ENCODE results near the gene HABP2. TPM values are rescaled to one million over a fixed set of nuclear protein-coding genes. Genes with fewer than 3 reads are reported as not detected.

HABP2 gene
- total RNA-seq, 6 experiments from 2014 or later = 162 to 705 (median 372) TPM

- intact Hi-C loops (cut with DNase I) = loop anchor here in 1 of 2 donors (10.0 kb wide), 1 partner anchor 63 kb away; no protein-coding TSS in a partner anchor
- Histone ChIP-seq H3K9me3 (no peaks in the 10 kb centered on the region), H3K27me3 (no peaks in the 10 kb centered on the region), H3K27ac (no peak overlapping the region), H3K4me1 (no peaks in the 10 kb centered on the region), H3K36me3 (no peaks in the 10 kb centered on the region), H3K4me3 (no peak overlapping the region)
- WGBS (ENCODE audit: insufficient coverage, low coverage, low lambda C conversion rate, missing lambda C conversion rate) = 52% methylated on average over 3 of the region's 5 CpGs
- TF ChIP-seq CTCF (IDR thresholded peaks at IDR 0.05) = no peak
- TF ChIP-seq POLR2A (IDR thresholded peaks at IDR 0.05) = no peak
- no peak for ATAC-seq
- DNase-seq = no peak
Measured at GRCh38 chr10:113517901-113518260, 35.0 kb upstream of the HABP2 start.

GRCh38 chr10:113518415-113518814 lies 34.4 kb upstream of the HABP2 start:
- ATAC-seq = no peak
- 89% methylated on average over 3 of the region's 3 CpGs for WGBS (ENCODE audit: insufficient coverage, low coverage, low lambda C conversion rate, missing lambda C conversion rate)
- H3K36me3 ChIP-seq = no peaks in the 10 kb centered on the region

GRCh38 chr10:113518816-113519591 lies 33.8 kb upstream of the HABP2 start:
- ATAC-seq = no peak
- Histone ChIP-seq H3K9me3 (no peaks in the 10 kb centered on the region), H3K4me3 (no peak overlapping the region), H3K27me3 (no peaks in the 10 kb centered on the region), H3K36me3 (no peaks in the 10 kb centered on the region), H3K4me1 (no peaks in the 10 kb centered on the region), H3K27ac (no peak overlapping the region)
- WGBS (ENCODE audit: insufficient coverage, low coverage, low lambda C conversion rate, missing lambda C conversion rate) = 58% methylated on average over 7 of the region's 10 CpGs
- TF ChIP-seq POLR2A (IDR thresholded peaks at IDR 0.05) (no peak), CTCF (IDR thresholded peaks at IDR 0.05) (no peak)
- no peak for DNase-seq
- intact Hi-C loops (cut with DNase I) = loop anchor here in 1 of 2 donors (10.0 kb wide), 1 partner anchor 64 kb away; no protein-coding TSS in a partner anchor

More at GRCh38 chr10:113518415-113518814, 34.4 kb upstream of the HABP2 start:
- H3K4me3 ChIP-seq = no peak overlapping the region
- no peaks in the 10 kb centered on the region for H3K9me3 ChIP-seq
- intact Hi-C loops (cut with DNase I) = loop anchor here in 1 of 2 donors (10.0 kb wide), 1 partner anchor 64 kb away; no protein-coding TSS in a partner anchor
- no peaks in the 10 kb centered on the region for H3K27me3 ChIP-seq
- TF ChIP-seq CTCF (IDR thresholded peaks at IDR 0.05) = no peak
- TF ChIP-seq POLR2A (IDR thresholded peaks at IDR 0.05) = no peak
- H3K27ac ChIP-seq = no peak overlapping the region
- no peaks in the 10 kb centered on the region for H3K4me1 ChIP-seq
- no peak for DNase-seq

GRCh38 chr10:113519681-113520115 lies 33.2 kb upstream of the HABP2 start:
- H3K27ac ChIP-seq = no peak overlapping the region
- TF ChIP-seq POLR2A (IDR thresholded peaks at IDR 0.05) (no peak), CTCF (IDR thresholded peaks at IDR 0.05) (no peak)
- 60% methylated on average over 1 of the region's 10 CpGs for WGBS (ENCODE audit: insufficient coverage, low coverage, low lambda C conversion rate, missing lambda C conversion rate)
- DNase-seq (no peak), ATAC-seq (no peak)
- no peaks in the 10 kb centered on the region for H3K27me3 ChIP-seq
- H3K4me1 ChIP-seq = no peaks in the 10 kb centered on the region
- H3K36me3 ChIP-seq = no peaks in the 10 kb centered on the region
- intact Hi-C loops (cut with DNase I) = loop anchor here in 1 of 2 donors (10.0 kb wide), 1 partner anchor 65 kb away; no protein-coding TSS in a partner anchor
- no peaks in the 10 kb centered on the region for H3K9me3 ChIP-seq
- no peak overlapping the region for H3K4me3 ChIP-seq
